IMR-90 (cell line): Measurements from ENCODE around the gene TTC31. TPM values are rescaled to one million over a fixed set of nuclear protein-coding genes. Genes with fewer than 3 reads are reported as not detected.

Experiments used
- ATAC-seq: fragments of 200-7000 bp; cut with Tn5 transposase; 2 replicates; pipeline ENCODE4 v1.9.1; 2020; ENCODE audit warnings: low read depth, mild to moderate bottlenecking, moderate library complexity
- BruUV-seq: library from RNA; stranded (reverse); fragments of 400-500 nt; replicated peaks from 2 replicates; lab custom pipeline; 2021; lab: Mats Ljungman, UMichigan
- CTCF ChIA-PET: fragments of 300-600 bp; formaldehyde crosslinking; extraction: SDS; loops from one replicate; lab custom pipeline; 2021; ENCODE audit warnings: antibody characterized with exemption; lab: Yijun Ruan, JAX
- POLR2A ChIA-PET: fragments of 300-600 bp; sonication (Branson Sonifier 250); formaldehyde crosslinking; loops from one replicate; lab custom pipeline; 2022; ENCODE audit warnings: antibody characterized with exemption; ENCODE audit not compliant: unreplicated experiment; lab: Charles Lee
- DNase-seq: peaks from one replicate; pipeline ENCODE4 v3.0.0; 2013
- H2AFZ ChIP-seq: replicated peaks from 2 replicates; pipeline ENCODE3; 2013; ENCODE audit warnings: low read length, mild to moderate bottlenecking; ENCODE audit not compliant: poor library complexity
- H2AK5ac ChIP-seq: 2 replicates; pipeline ENCODE4 v1.6.1; 2013; ENCODE audit warnings: low read depth, low read length, inconsistent platforms
- H2AK9ac ChIP-seq: replicated peaks from 2 replicates; pipeline ENCODE3; 2013; ENCODE audit warnings: mild to moderate bottlenecking, low read depth, low read length, moderate library complexity; ENCODE audit not compliant: poor library complexity
- H2BK120ac ChIP-seq: 2 replicates; pipeline ENCODE4 v1.6.1; 2013; ENCODE audit warnings: low read depth, low read length, inconsistent platforms
- H2BK15ac ChIP-seq: 3 replicates; pipeline ENCODE4 v1.6.1; 2013; ENCODE audit warnings: low read depth, low read length, inconsistent platforms
- H2BK20ac ChIP-seq: 2 replicates; pipeline ENCODE4 v1.6.1; 2013; ENCODE audit warnings: low read depth, mild to moderate bottlenecking, inconsistent platforms, low read length, moderate library complexity
- H2BK5ac ChIP-seq: 2 replicates; pipeline ENCODE4 v1.6.1; 2013; ENCODE audit warnings: mild to moderate bottlenecking, low read depth, low read length, inconsistent platforms; ENCODE audit not compliant: poor library complexity, severe bottlenecking
- H3K14ac ChIP-seq: replicated peaks from 2 replicates; pipeline ENCODE4 v1.6.1; 2013; ENCODE audit warnings: low read depth, low read length, inconsistent platforms
- H3K18ac ChIP-seq: 2 replicates; pipeline ENCODE4 v1.6.1; 2013; ENCODE audit warnings: low read depth, low read length, control low read depth
- H3K23ac ChIP-seq: 2 replicates; pipeline ENCODE4 v1.6.1; 2013; ENCODE audit warnings: low read depth, low read length, inconsistent platforms
- H3K27ac ChIP-seq: 2 replicates; pipeline ENCODE4 v1.5.1; 2013; ENCODE audit warnings: mild to moderate bottlenecking, control low read depth, low read length; ENCODE audit not compliant: insufficient read depth
- H3K27me3 ChIP-seq: 2 replicates; pipeline ENCODE4 v1.6.1; 2013; ENCODE audit warnings: low read length; ENCODE audit not compliant: control insufficient read depth, insufficient read depth
- H3K36me3 ChIP-seq: 2 replicates; pipeline ENCODE4 v1.6.1; 2013; ENCODE audit warnings: low read length, mixed read lengths; ENCODE audit not compliant: control insufficient read depth, insufficient read depth
- H3K4ac ChIP-seq: 2 replicates; pipeline ENCODE4 v1.6.1; 2013; ENCODE audit warnings: low read depth, low read length, inconsistent platforms
- H3K4me1 ChIP-seq: 2 replicates; pipeline ENCODE4 v1.6.1; 2013; ENCODE audit warnings: low read length, mixed read lengths; ENCODE audit not compliant: control insufficient read depth, insufficient read depth
- H3K4me2 ChIP-seq: 2 replicates; pipeline ENCODE4 v1.6.1; 2013; ENCODE audit warnings: low read depth, mild to moderate bottlenecking, control low read depth, low read length, moderate library complexity
- H3K4me3 ChIP-seq: 2 replicates; pipeline ENCODE4 v1.5.1; 2013; ENCODE audit warnings: low read depth, mild to moderate bottlenecking, control low read depth, low read length, moderate library complexity; ENCODE audit not compliant: insufficient read depth
- H3K56ac ChIP-seq: 2 replicates; pipeline ENCODE4 v1.6.1; 2013; ENCODE audit warnings: low read length, inconsistent platforms; ENCODE audit not compliant: insufficient read depth; ENCODE audit errors: extremely low read depth
- H3K79me1 ChIP-seq, 2 experiments: 2 replicates each; pipeline ENCODE4 v1.6.1; 2013; ENCODE audit warnings: low read length in 2 of 2, inconsistent platforms in 1 of 2, low read depth in 1 of 2
- H3K9ac ChIP-seq: 2 replicates; pipeline ENCODE4 v1.6.1; 2013; ENCODE audit warnings: low read depth, low read length, control low read depth
- H3K9me1 ChIP-seq: 2 replicates; pipeline ENCODE4 v1.6.1; 2013; ENCODE audit warnings: low read length, inconsistent platforms; ENCODE audit not compliant: insufficient read depth
- H3K9me3 ChIP-seq: 2 replicates; pipeline ENCODE4 v1.6.1; 2013; ENCODE audit warnings: low read length; ENCODE audit not compliant: control insufficient read depth, insufficient read depth
- H4K20me1 ChIP-seq: 2 replicates; pipeline ENCODE4 v1.6.1; 2013; ENCODE audit warnings: low read length, inconsistent platforms; ENCODE audit not compliant: insufficient read depth
- H4K5ac ChIP-seq: 2 replicates; pipeline ENCODE4 v1.6.1; 2013; ENCODE audit warnings: mild to moderate bottlenecking, low read depth, low read length, control low read depth
- H4K8ac ChIP-seq, 2 experiments: 2 replicates each; pipeline ENCODE4 v1.6.1; 2013; ENCODE audit warnings: low read depth in 2 of 2, low read length in 2 of 2, control low read depth in 1 of 2, inconsistent platforms in 1 of 2
- H4K91ac ChIP-seq: 2 replicates; pipeline ENCODE4 v1.6.1; 2013; ENCODE audit warnings: low read depth, low read length, inconsistent platforms; ENCODE audit not compliant: insufficient read depth
- BHLHE40 ChIP-seq: fragments of 150-350 bp; IDR thresholded peaks from 2 replicates; pipeline ENCODE4 v1.6.1; 2016; ENCODE audit warnings: mild to moderate bottlenecking, low read depth, low read length
- CEBPB ChIP-seq: IDR thresholded peaks from 2 replicates; pipeline ENCODE4 v1.6.1; 2012; ENCODE audit warnings: low read depth, low read length, improper control_type of control experiment
- CHD1 ChIP-seq: IDR thresholded peaks from 2 replicates; pipeline ENCODE4 v1.6.1; 2012; ENCODE audit warnings: low read depth, low read length, improper control_type of control experiment
- CTCF ChIP-seq: conservative IDR thresholded peaks from 2 replicates; pipeline ENCODE4 v1.5.1; 2012; ENCODE audit warnings: mild to moderate bottlenecking, low read depth, low read length, improper control_type of control experiment
- ELK1 ChIP-seq: fragments of 150-350 bp; IDR thresholded peaks from 2 replicates; pipeline ENCODE4 v1.6.1; 2016; ENCODE audit warnings: low read depth, mild to moderate bottlenecking, low read length, moderate library complexity, borderline replicate concordance
- FOS ChIP-seq: fragments of 150-350 bp; IDR thresholded peaks from 2 replicates; pipeline ENCODE4 v1.6.1; 2016; ENCODE audit warnings: low read depth, low read length
- MXI1 ChIP-seq: IDR thresholded peaks from 2 replicates; pipeline ENCODE4 v1.6.1; 2012; ENCODE audit warnings: low read depth, mild to moderate bottlenecking, low read length, moderate library complexity, borderline replicate concordance
- NFE2L2 ChIP-seq: fragments of 150-350 bp; IDR thresholded peaks from 2 replicates; pipeline ENCODE4 v1.6.1; 2016; ENCODE audit warnings: low read depth, mild to moderate bottlenecking, low read length
- RAD21 ChIP-seq: IDR thresholded peaks from 2 replicates; pipeline ENCODE4 v1.6.1; 2012; ENCODE audit warnings: low read length, improper control_type of control experiment
- RCOR1 ChIP-seq: IDR thresholded peaks from 2 replicates; pipeline ENCODE4 v1.6.1; 2012; ENCODE audit warnings: mild to moderate bottlenecking, low read length, improper control_type of control experiment; ENCODE audit not compliant: insufficient replicate concordance
- SMC3 ChIP-seq: fragments of 150-350 bp; IDR thresholded peaks from 2 replicates; pipeline ENCODE4 v1.6.1; 2016; ENCODE audit warnings: low read depth, mild to moderate bottlenecking, antibody characterized with exemption, low read length, moderate library complexity
- USF2 ChIP-seq: fragments of 150-350 bp; IDR thresholded peaks from 2 replicates; pipeline ENCODE4 v1.6.1; 2017; ENCODE audit warnings: mild to moderate bottlenecking, antibody characterized with exemption, low read length, low read depth
- WGBS, 2 experiments: methylation state at CpG; one replicate each; pipeline versions ENCODE4 v1.1.5 to v1.1.7; 2013; ENCODE audit warnings: missing lambda C conversion rate in 2 of 2; ENCODE audit not compliant: insufficient read length in 1 of 2; ENCODE audit errors: extremely low coverage in 2 of 2; 5-methylcytosine and 5-hydroxymethylcytosine counted together
- dilution Hi-C: fragments of 300-500 bp; cut with HindIII; formaldehyde crosslinking; loops from one replicate; pipeline ENCODE4 v1.14.3; 2018; ENCODE audit warnings: low sequenced_read_pairs; ENCODE audit not compliant: unreplicated experiment
- in situ Hi-C: fragments of 300-500 bp; cut with MboI; formaldehyde crosslinking; loops from 3 replicates; pipeline ENCODE4 v1.14.3; 2019; ENCODE audit warnings: low sequenced_read_pairs, inconsistent platforms, mixed read lengths
- intact Hi-C: fragments of 100-400 bp; cut with micrococcal nuclease; formaldehyde crosslinking; loops from 2 replicates; pipeline ENCODE4 v1.10.0; 2022
- polyA plus RNA-seq, 3 experiments: library from polyadenylated mRNA; depleted of rRNA; stranded (reverse); fragments of >200 nt; gene quantifications; 2 replicates each; pipeline ENCODE4 v1.2.3, GENCODE V29; 2012; ENCODE audit warnings: low replicate concordance in 1 of 3
- total RNA-seq: library from RNA; depleted of rRNA; stranded (reverse); fragments of >200 nt; gene quantifications from 2 replicates; pipeline ENCODE4 v1.2.3, GENCODE V29; 2012

The TTC31 gene
- total and polyA plus RNA-seq, 2 of the 4 experiments (the other 2 are of a cell fraction): 6.3 to 18.8 TPM

- peak within 1 kb of the TSS; percentile 61 for H3K4me3 ChIP-seq
- DNase-seq: peak; percentile 99
- H3K4me1 ChIP-seq: peaks cover 10% of the 10 kb centered on the region
- H2AK9ac ChIP-seq: peak within 1 kb of the TSS; percentile 65
- H2BK20ac ChIP-seq: no peak within 1 kb of the TSS
- H3K36me3 ChIP-seq: no peaks in the 10 kb centered on the region
- dilution Hi-C loops: no loop called here
- H3K4ac ChIP-seq: peak within 1 kb of the TSS; percentile 62
- H3K4me2 ChIP-seq: peak within 1 kb of the TSS; percentile 66
- H4K20me1 ChIP-seq: no peaks in the 10 kb centered on the region
- peak within 1 kb of the TSS in 1 of 2 experiments; percentile 87; a peak in 2 of 4 replicates for H4K8ac ChIP-seq
- H3K9me1 ChIP-seq: 0 out of 2 replicates have a peak, but pooled peaks cover 3% of the 10 kb centered on the region
- ChIA-PET CTCF (no interaction called here), POLR2A (interaction anchor here (1.3 kb wide), 1 partner anchor 15 kb away, joined by 4 read pairs; no protein-coding TSS in a partner anchor)
- H3K18ac ChIP-seq: no peak within 1 kb of the TSS
- WGBS, 2 experiments: 0% methylated on average over 15 of the region's 40 CpGs; no CpG with 5 or more reads in 1 of the 2 experiments
- intact Hi-C loops: loop anchor here (1.0 kb wide), 2 partner anchors 15 to 28 kb away; partner anchors contain the start of gene TTC31
- peak within 1 kb of the TSS; percentile 5; the same call in 1 of the 2 replicates for H2AK5ac ChIP-seq
- peak within 1 kb of the TSS; percentile 61; the same call in 1 of the 2 replicates for H3K14ac ChIP-seq
- no peaks in the 10 kb centered on the region for H3K27me3 ChIP-seq
- H2AFZ ChIP-seq: peak within 1 kb of the TSS; percentile 90
- H3K9me3 ChIP-seq: no peaks in the 10 kb centered on the region
- no TSS peak for BruUV-seq
- H4K91ac ChIP-seq: peak within 1 kb of the TSS; percentile 5; the same call in 1 of the 2 replicates
- H2BK120ac ChIP-seq: no peak within 1 kb of the TSS
- peaks cover 15 to 30% of the 10 kb centered on the region in 2 experiments for H3K79me1 ChIP-seq
- peak within 1 kb of the TSS; percentile 13; the same call in 1 of the 2 replicates for H3K56ac ChIP-seq
- peak within 1 kb of the TSS; percentile 48; the same call in 1 of the 2 replicates for H3K23ac ChIP-seq
- H4K5ac ChIP-seq: 0 out of 2 replicates have a peak within 1 kb of the TSS, but pooled peaks have one; percentile 10
- peak; percentile 74 for ATAC-seq
- in situ Hi-C loops: no loop called here
- H3K27ac ChIP-seq: peak within 1 kb of the TSS; percentile 21
- H3K9ac ChIP-seq: peak within 1 kb of the TSS; percentile 55
- no peak within 1 kb of the TSS for H2BK15ac ChIP-seq
- H2BK5ac ChIP-seq: peak within 1 kb of the TSS; percentile 16
- TF ChIP-seq NFE2L2 (no peak; the same call in 1 of the 2 replicates), USF2 (peak; percentile 38), RCOR1 (no peak), ELK1 (no peak), RAD21 (peak; percentile 1; the same call in 1 of the 2 replicates), CTCF (no peak), CEBPB (peak; percentile 37; the same call in 1 of the 2 replicates), MXI1 (peak; percentile 92), BHLHE40 (peak; percentile 23; the same call in 1 of the 2 replicates), FOS (peak; percentile 7; the same call in 1 of the 2 replicates), SMC3 (no peak), CHD1 (no peak)
Measured at GRCh38 chr2:74454654-74455511, 28.0 kb upstream of the TTC31 start, which contains the start of gene INO80B. Gene INO80B (plus strand): TSS chr2:74455087. CDS start chr2:74455117, 30 bp downstream.
